Small intestine (tissue), 7 donors: ENCODE results near the gene HEG1. TPM values are rescaled to one million over a fixed set of nuclear protein-coding genes. Genes with fewer than 3 reads are reported as not detected.
"Not testable (repeated sequence)": the region's sequence is repeated elsewhere in the genome, so short reads cannot be mapped to it uniquely, and the experiment has no call there.

ENCODE experiments used
- DNase-seq, 2 donors: peaks; one replicate each; pipeline versions ENCODE4 v3.0.0 to v3.0.0-alpha.2; 2013
- FAIRE-seq: peaks from 2 replicates; lab custom pipeline; 2012; peaks lifted over from hg19 to GRCh38; lab: Jason Lieb, UNC
- H3K27ac ChIP-seq, 3 donors: one replicate each; pipeline ENCODE4 v1.5.1; 2013; ENCODE audit warnings: low read length in 2 of 3, mild to moderate bottlenecking in 2 of 3, control low read depth in 1 of 3, inconsistent platforms in 1 of 3, low read depth in 1 of 3, moderate library complexity in 1 of 3
- H3K27me3 ChIP-seq, 3 donors: one replicate each; pipeline ENCODE4 v1.6.1; 2013; ENCODE audit warnings: low read length in 3 of 3, inconsistent platforms in 1 of 3; ENCODE audit not compliant: control insufficient read depth in 3 of 3, insufficient read depth in 3 of 3
- H3K36me3 ChIP-seq, 3 donors: one replicate each; pipeline ENCODE4 v1.6.1; 2013; ENCODE audit warnings: low read length in 3 of 3, inconsistent platforms in 1 of 3, low read depth in 1 of 3, mild to moderate bottlenecking in 1 of 3, moderate library complexity in 1 of 3; ENCODE audit not compliant: control insufficient read depth in 3 of 3, insufficient read depth in 2 of 3
- H3K4me1 ChIP-seq, 3 donors: one replicate each; pipeline ENCODE4 v1.6.1; 2013; ENCODE audit warnings: low read length in 2 of 3, inconsistent platforms in 1 of 3, low read depth in 1 of 3, mild to moderate bottlenecking in 1 of 3, moderate library complexity in 1 of 3; ENCODE audit not compliant: control insufficient read depth in 3 of 3, insufficient read depth in 2 of 3
- H3K4me3 ChIP-seq, 3 donors: one replicate each; pipeline ENCODE4 v1.5.1; 2013; ENCODE audit warnings: low read length in 3 of 3, control low read depth in 1 of 3, inconsistent platforms in 1 of 3, low read depth in 1 of 3, mild to moderate bottlenecking in 1 of 3, moderate library complexity in 1 of 3
- H3K9me3 ChIP-seq, 2 donors: one replicate each; pipeline ENCODE4 v1.6.1; 2013; ENCODE audit warnings: low read depth in 1 of 2, low read length in 1 of 2; ENCODE audit not compliant: control insufficient read depth in 2 of 2, insufficient read depth in 1 of 2
- WGBS, 3 donors: extraction: QIAGEN DNeasy Blood & Tissue Kit; methylation state at CpG; one replicate each; pipeline ENCODE4 v1.1.7; 2013; 5-methylcytosine and 5-hydroxymethylcytosine counted together
- polyA plus RNA-seq, 4 donors: library from polyadenylated mRNA; stranded (reverse) in 3 of 4; unstranded in 1 of 4; fragments of 200-250 nt in 3 of 4; fragments of 120-200 nt in 1 of 4; gene quantifications; one replicate each; pipeline versions ENCODE4 v1.2.1 to v1.2.3, GENCODE V29; 2013
- donor health status: healthy with polysubstance abuse.
- donor health status: control.
- donor health status: control.
- donor health status: Bipolar disorder and iron deficiency.
- donor health status: healthy.

Gene HEG1
- polyA plus RNA-seq, 4 donors: 0.27 to 16.6 (median 5.5) TPM

GRCh38 chr3:125087768-125088391 lies 32.1 kb upstream of the HEG1 start:
- Histone ChIP-seq H3K4me1 (no peaks in the 10 kb centered on the region), H3K9me3 (no peaks in the 10 kb centered on the region), H3K36me3 (peaks cover 3 to 15% (median 5%) of the 10 kb centered on the region in 3 donors), H3K4me3 (no peak overlapping the region), H3K27ac (no peak overlapping the region), H3K27me3 (no peaks in the 10 kb centered on the region)
- DNase-seq (no peak), FAIRE-seq (no peak)
- 82 to 97% (median 84%) methylated on average over 6 of the region's 6 CpGs for whole genome bisulfite sequencing, 3 donors

- Histone ChIP-seq H3K9me3 (no peaks in the 10 kb centered on the region), H3K4me1 (no peaks in the 10 kb centered on the region), H3K36me3 (peaks cover 3 to 20% (median 5%) of the 10 kb centered on the region in 3 donors), H3K4me3 (no peak overlapping the region), H3K27me3 (no peaks in the 10 kb centered on the region), H3K27ac (no peak overlapping the region)
- FAIRE-seq: no peak
- DNase-seq: no peak
Measured at GRCh38 chr3:125085166-125085565, 29.4 kb upstream of the HEG1 start.

- H3K27ac ChIP-seq: no peak overlapping the region
- H3K9me3 ChIP-seq: no peaks in the 10 kb centered on the region
- H3K36me3 ChIP-seq: peaks cover 3 to 24% (median 5%) of the 10 kb centered on the region in 3 donors
- no peak for DNase-seq
- H3K4me1 ChIP-seq: no peaks in the 10 kb centered on the region
- no peak for FAIRE-seq
- WGBS, 3 donors: 82 to 89% (median 86%) methylated on average over 10 of the region's 10 CpGs
- no peaks in the 10 kb centered on the region for H3K27me3 ChIP-seq
- no peak overlapping the region for H3K4me3 ChIP-seq
Measured at GRCh38 chr3:125083776-125084175, 28.0 kb upstream of the HEG1 start.

- not testable (repeated sequence) for H3K4me1 ChIP-seq, DNase-seq, H3K9me3 ChIP-seq, H3K4me3 ChIP-seq, H3K27me3 ChIP-seq, H3K27ac ChIP-seq, FAIRE-seq
- H3K36me3 ChIP-seq: peaks cover 3 to 25% (median 5%) of the 10 kb centered on the region in 3 donors
- 77 to 92% (median 77%) methylated on average over 4 of the region's 4 CpGs for WGBS, 3 donors
Measured at GRCh38 chr3:125082339-125082738, 26.5 kb upstream of the HEG1 start.

GRCh38 chr3:125080077-125080476 lies 24.3 kb upstream of the HEG1 start:
- no peak for DNase-seq
- Histone ChIP-seq H3K4me3 (no peak overlapping the region), H3K27ac (no peak overlapping the region), H3K27me3 (no peaks in the 10 kb centered on the region), H3K9me3 (no peaks in the 10 kb centered on the region), H3K4me1 (no peaks in the 10 kb centered on the region), H3K36me3 (peaks cover 2 to 22% (median 3%) of the 10 kb centered on the region in 3 donors)
- WGBS, 3 donors: 94 to 100% (median 99%) methylated on average over 1 of the region's 1 CpG
- FAIRE-seq: no peak

GRCh38 chr3:125079675-125080045 lies 23.9 kb upstream of the HEG1 start:
- Histone ChIP-seq H3K4me3 (no peak overlapping the region), H3K27me3 (no peaks in the 10 kb centered on the region), H3K9me3 (no peaks in the 10 kb centered on the region), H3K4me1 (no peaks in the 10 kb centered on the region), H3K27ac (no peak overlapping the region), H3K36me3 (peaks cover 2 to 25% (median 3%) of the 10 kb centered on the region in 3 donors)
- no peak for FAIRE-seq
- no peak for DNase-seq
- WGBS, 3 donors: 58 to 76% (median 65%) methylated on average over 1 of the region's 1 CpG

- Histone ChIP-seq H3K4me3 (no peak overlapping the region), H3K27me3 (no peaks in the 10 kb centered on the region), H3K4me1 (no peaks in the 10 kb centered on the region), H3K27ac (no peak overlapping the region), H3K36me3 (peaks cover 2 to 25% (median 3%) of the 10 kb centered on the region in 3 donors), H3K9me3 (no peaks in the 10 kb centered on the region)
- FAIRE-seq: no peak
- DNase-seq: no peak
- WGBS, 3 donors: 87 to 90% (median 87%) methylated on average over 6 of the region's 6 CpGs
Measured at GRCh38 chr3:125078951-125079674, 23.3 kb upstream of the HEG1 start.

- WGBS, 3 donors: 92 to 96% (median 95%) methylated on average over 3 of the region's 3 CpGs
- no peak for FAIRE-seq
- no peak for DNase-seq
- Histone ChIP-seq H3K27ac (no peak overlapping the region), H3K36me3 (peaks cover 0 to 19% (median 0%) of the 10 kb centered on the region in 3 donors), H3K4me1 (no peaks in the 10 kb centered on the region), H3K27me3 (no peaks in the 10 kb centered on the region), H3K4me3 (no peak overlapping the region), H3K9me3 (no peaks in the 10 kb centered on the region)
Measured at GRCh38 chr3:125077864-125078263, 22.1 kb upstream of the HEG1 start.
